Prostate gland (tissue), 2 donors: ENCODE results near the gene GTF2H3.

Experiments used
- CTCF ChIP-seq, 4 experiments: fragments of 200-600 bp in 2 of 4; fragments of 450-650 bp in 2 of 4; sonication (generic) in 2 of 4; IDR thresholded peaks; 1 replicate in 3 of 4; 2 replicates in 1 of 4; pipeline ENCODE4 v1.5.1; 2016 to 2019; ENCODE audit warnings: antibody characterized with exemption in 4 of 4, mild to moderate bottlenecking in 2 of 4, moderate library complexity in 2 of 4
- POLR2AphosphoS5 ChIP-seq: sonication (generic); formaldehyde crosslinking; IDR thresholded peaks from one replicate; pipeline ENCODE4 v1.6.1; 2017; ENCODE audit warnings: antibody characterized with exemption

GRCh38 chr12:123597100-123597499, 36.5 kb upstream of the GTF2H3 start:
- TF ChIP-seq CTCF (IDR thresholded peaks at IDR 0.05) = no peak
- no peak for TF ChIP-seq POLR2AphosphoS5
